NT2/D1 (cell line): ENCODE results near the gene TRPM5.

ENCODE experiments used
- SUZ12 ChIP-seq: IDR thresholded peaks from 2 replicates; pipeline ENCODE4 v1.6.1; 2011; ENCODE audit not compliant: insufficient read length, insufficient read depth; ENCODE audit errors: extremely low read depth
- YY1 ChIP-seq: IDR thresholded peaks from 2 replicates; pipeline ENCODE4 v1.6.1; 2011; ENCODE audit not compliant: insufficient read length, insufficient read depth
- ZNF274 ChIP-seq: IDR thresholded peaks from 2 replicates; pipeline ENCODE4 v1.6.1; 2011; ENCODE audit warnings: mild to moderate bottlenecking, low read depth, low read length

- no peak for TF ChIP-seq ZNF274
- no peak for TF ChIP-seq YY1
- TF ChIP-seq SUZ12: no peak
Observed at GRCh38 chr11:2434506-2435255, 9.6 kb downstream of the TRPM5 start.
